Activated CD4-positive, alpha-beta T cell treated with anti-CD3 and anti-CD28 coated beads, Interleukin-2, amount 10 ng/mL, durations not matched to agents 24 days and 14 days (primary cell): ENCODE measurements around the gene ASB3. TPM values are rescaled to one million over a fixed set of nuclear protein-coding genes. Genes with fewer than 3 reads are reported as not detected.

Experiments
- DNase-seq: peaks from one replicate; pipeline ENCODE4 v3.0.0; 2022
- H3K27ac Mint-ChIP-seq: one replicate; pipeline ENCODE4 v1.8.0; 2022; ENCODE audit warnings: mild to moderate bottlenecking, mixed read lengths
- H3K27me3 Mint-ChIP-seq: one replicate; pipeline ENCODE4 v1.8.0; 2022; ENCODE audit warnings: mixed read lengths
- H3K36me3 Mint-ChIP-seq: one replicate; pipeline ENCODE4 v1.8.0; 2022; ENCODE audit warnings: low read depth, mild to moderate bottlenecking, mixed read lengths
- H3K4me1 Mint-ChIP-seq: one replicate; pipeline ENCODE4 v1.8.0; 2021; ENCODE audit warnings: mixed read lengths
- H3K4me3 Mint-ChIP-seq: one replicate; pipeline ENCODE4 v1.8.0; 2022; ENCODE audit warnings: mild to moderate bottlenecking, moderate library complexity, mixed read lengths
- H3K9me3 Mint-ChIP-seq: one replicate; pipeline ENCODE4 v1.8.0; 2021; ENCODE audit warnings: mixed read lengths
- intact Hi-C: fragments of 100-400 bp; cut with micrococcal nuclease; formaldehyde crosslinking; loops from one replicate; pipeline ENCODE4 v1.15.1; 2023
- total RNA-seq: library from RNA; stranded (reverse); gene quantifications from 2 replicates; pipeline ENCODE4 v1.2.3, GENCODE V29; 2022

Gene ASB3
- total RNA-seq, 1 donor from 2014 or later: 24.0 TPM

GRCh38 chr2:53813151-53813550, 26.4 kb upstream of the ASB3 start:
- intact Hi-C loops: no loop called here
- H3K4me3 Mint-ChIP-seq: no peak overlapping the region
- H3K9me3 Mint-ChIP-seq: no peaks in the 10 kb centered on the region
- peaks cover 44% of the 10 kb centered on the region for H3K36me3 Mint-ChIP-seq
- H3K4me1 Mint-ChIP-seq: no peaks in the 10 kb centered on the region
- H3K27ac Mint-ChIP-seq: no peak overlapping the region
- H3K27me3 Mint-ChIP-seq: no peaks in the 10 kb centered on the region
- DNase-seq: no peak

DNA sequence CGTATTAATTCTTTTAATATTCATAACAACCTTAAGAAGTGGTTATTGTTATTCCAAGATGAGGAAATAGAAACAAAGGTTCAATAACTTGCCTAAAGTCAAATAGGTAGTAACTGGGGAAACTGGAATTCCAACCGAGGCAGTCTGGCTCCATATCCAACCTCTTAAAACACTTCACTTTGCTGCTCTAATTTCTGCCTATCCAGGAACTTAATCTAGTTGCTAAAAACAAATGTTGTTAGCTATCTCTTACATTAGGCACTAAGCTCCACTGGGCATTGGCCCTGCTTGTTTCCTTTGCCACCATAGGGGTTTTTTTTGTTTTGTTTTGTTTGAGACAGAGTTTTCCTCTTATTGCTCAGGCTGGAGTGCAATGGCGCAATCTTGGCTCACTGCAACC, 24.8 kb upstream of the ASB3 start:
- Mint-ChIP-seq H3K27ac (no peak overlapping the region), H3K4me3 (no peak overlapping the region), H3K36me3 (peaks cover 39% of the 10 kb centered on the region), H3K9me3 (no peaks in the 10 kb centered on the region), H3K4me1 (no peaks in the 10 kb centered on the region), H3K27me3 (no peaks in the 10 kb centered on the region)
- intact Hi-C loops: no loop called here
- DNase-seq: no peak

DNA sequence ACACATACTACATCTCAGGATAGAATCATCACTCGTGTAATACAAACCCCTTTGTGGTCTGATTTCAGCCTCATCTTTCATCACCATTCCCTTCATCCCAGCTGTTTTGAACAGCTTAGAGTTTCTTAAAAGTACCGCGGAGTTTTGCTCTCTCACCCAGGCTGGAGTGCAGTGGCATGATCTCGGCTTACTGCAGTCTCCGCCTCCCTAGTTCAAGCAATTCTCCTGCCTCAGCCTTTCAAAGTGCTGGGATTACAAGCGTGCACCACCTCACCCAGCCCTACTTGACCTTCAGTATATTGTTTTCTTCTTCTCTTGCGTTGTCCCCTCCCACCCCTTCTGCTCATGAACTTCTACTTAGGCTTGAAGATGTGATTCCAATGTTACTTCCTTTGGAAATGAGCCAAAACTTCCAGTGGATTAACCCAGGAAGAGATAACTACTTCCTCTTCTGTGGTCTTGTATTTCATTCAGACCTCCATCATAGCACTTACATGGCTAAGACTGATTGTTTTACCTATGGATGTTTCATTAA, 15.9 kb upstream of the ASB3 start:
- Mint-ChIP-seq H3K36me3 (peaks cover 35% of the 10 kb centered on the region), H3K9me3 (no peaks in the 10 kb centered on the region), H3K4me1 (no peaks in the 10 kb centered on the region)

GRCh38 chr2:53801547-53801946, 14.8 kb upstream of the ASB3 start:
- H3K4me3 Mint-ChIP-seq: no peak overlapping the region

More for the DNA sequence above, 15.9 kb upstream of the ASB3 start:
- no peak overlapping the region for H3K27ac Mint-ChIP-seq
- H3K27me3 Mint-ChIP-seq: no peaks in the 10 kb centered on the region
- intact Hi-C loops: no loop called here
- DNase-seq: no peak
- H3K4me3 Mint-ChIP-seq: no peak overlapping the region

GRCh38 chr2:53793821-53794220, 7.1 kb upstream of the ASB3 start:
- Mint-ChIP-seq H3K27me3 (no peaks in the 10 kb centered on the region), H3K9me3 (no peaks in the 10 kb centered on the region), H3K4me1 (peaks cover 4% of the 10 kb centered on the region), H3K36me3 (peaks cover 15% of the 10 kb centered on the region), H3K27ac (no peak overlapping the region), H3K4me3 (no peak overlapping the region)
- no peak for DNase-seq
- intact Hi-C loops: no loop called here

More at GRCh38 chr2:53801547-53801946, 14.8 kb upstream of the ASB3 start:
- DNase-seq: no peak
- Mint-ChIP-seq H3K36me3 (peaks cover 34% of the 10 kb centered on the region), H3K9me3 (no peaks in the 10 kb centered on the region), H3K27me3 (no peaks in the 10 kb centered on the region), H3K4me1 (no peaks in the 10 kb centered on the region), H3K27ac (no peak overlapping the region)
- intact Hi-C loops: no loop called here

DNA sequence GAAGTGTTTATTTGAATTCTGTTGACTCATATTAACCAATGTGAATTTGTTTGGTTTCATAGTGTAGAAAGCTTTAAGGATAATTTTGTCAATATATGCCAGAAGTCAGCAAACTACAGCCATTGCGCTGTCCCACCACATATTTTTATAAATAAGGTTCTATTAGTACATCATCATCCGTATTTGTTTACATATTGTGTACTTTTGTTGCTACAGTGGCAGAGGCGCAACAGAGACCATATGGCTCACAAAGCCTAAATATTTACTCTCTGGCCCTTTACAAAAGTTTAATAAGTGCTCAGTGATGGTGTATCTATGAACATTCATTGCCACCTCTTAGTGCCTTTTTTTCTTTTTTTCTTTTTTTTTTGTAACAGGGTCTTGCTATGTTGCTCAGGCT, 6.5 kb upstream of the ASB3 start:
- Mint-ChIP-seq H3K4me1 (peaks cover 8% of the 10 kb centered on the region), H3K4me3 (no peak overlapping the region), H3K9me3 (no peaks in the 10 kb centered on the region), H3K36me3 (peaks cover 15% of the 10 kb centered on the region), H3K27me3 (no peaks in the 10 kb centered on the region), H3K27ac (no peak overlapping the region)
- DNase-seq: no peak
- intact Hi-C loops: no loop called here

DNA sequence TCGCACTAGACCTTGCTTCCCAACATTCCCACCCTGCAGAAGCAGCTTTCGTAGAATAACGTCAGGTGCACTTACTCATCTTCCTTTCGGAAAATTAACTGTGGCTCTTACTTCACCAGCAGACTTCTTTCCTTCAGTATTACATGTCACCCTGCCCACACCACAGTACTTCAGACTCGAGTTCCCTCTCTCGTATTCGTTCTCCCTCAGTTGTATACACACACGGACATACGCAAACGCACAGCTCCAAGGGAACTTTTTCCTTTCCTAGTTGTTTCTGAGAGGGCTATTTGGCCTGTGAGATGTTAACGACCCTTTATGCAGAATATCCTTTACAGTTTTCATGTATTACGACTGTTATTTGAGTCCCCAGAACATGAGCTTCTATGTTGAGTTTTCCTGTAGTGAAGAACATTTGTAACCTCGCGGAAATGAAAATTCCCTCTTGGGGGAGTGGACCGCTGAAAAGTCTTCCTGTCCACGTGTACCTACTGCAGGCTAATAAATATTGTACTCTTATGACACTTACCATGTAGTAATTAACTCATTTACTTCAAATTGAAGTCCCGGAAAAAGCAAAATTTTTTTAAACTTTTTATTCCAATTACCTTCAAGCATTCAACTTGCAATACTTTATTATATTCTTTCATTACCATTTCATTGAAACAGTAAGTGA, 999 bp upstream of the ASB3 start:
- H3K4me1 Mint-ChIP-seq: peaks cover 28% of the 10 kb centered on the region
- peak; percentile 73 for DNase-seq

DNA sequence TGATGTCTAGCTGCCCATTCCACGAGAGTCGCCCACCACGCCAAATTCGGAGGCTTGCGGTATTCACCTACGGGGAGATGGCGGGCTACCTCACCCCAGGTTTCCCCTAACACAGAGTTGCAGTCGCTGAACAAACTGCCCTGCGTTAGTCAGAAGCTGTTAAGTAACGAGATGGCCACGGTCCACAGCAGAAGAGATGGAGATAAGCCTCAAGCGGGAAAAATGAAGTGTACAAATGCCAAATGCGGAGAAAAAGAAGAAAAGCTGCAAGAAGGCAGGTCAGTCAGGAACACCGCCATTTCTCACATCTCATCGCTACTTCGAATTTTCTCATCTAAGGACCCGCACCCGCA, 425 bp downstream of the ASB3 start:
- peaks cover 30% of the 10 kb centered on the region for H3K4me1 Mint-ChIP-seq
- H3K27ac Mint-ChIP-seq: peak overlapping the region; percentile 96
- intact Hi-C loops: loop anchor here (2.0 to 5.0 kb wide), 5 partner anchors 34 to 1906 kb away; partner anchors contain the start of genes ACYP2, PNPT1 and PPP4R3B
- H3K4me3 Mint-ChIP-seq: peak overlapping the region; percentile 97
- H3K36me3 Mint-ChIP-seq: peaks cover 10% of the 10 kb centered on the region
- H3K9me3 Mint-ChIP-seq: no peaks in the 10 kb centered on the region
- DNase-seq: peak; percentile 79
- no peaks in the 10 kb centered on the region for H3K27me3 Mint-ChIP-seq

More for the DNA sequence above, 999 bp upstream of the ASB3 start:
- intact Hi-C loops: loop anchor here (1.0 to 5.0 kb wide), 6 partner anchors 20 to 1905 kb away; partner anchors contain the start of genes ACYP2, CHAC2, PNPT1 and PPP4R3B
- H3K27me3 Mint-ChIP-seq: no peaks in the 10 kb centered on the region
- H3K4me3 Mint-ChIP-seq: peak overlapping the region; percentile 97
- peaks cover 7% of the 10 kb centered on the region for H3K36me3 Mint-ChIP-seq
- no peaks in the 10 kb centered on the region for H3K9me3 Mint-ChIP-seq
- peak overlapping the region; percentile 96 for H3K27ac Mint-ChIP-seq

- peaks cover 26% of the 10 kb centered on the region for H3K4me1 Mint-ChIP-seq
- H3K4me3 Mint-ChIP-seq: peak overlapping the region; percentile 97
- intact Hi-C loops: loop anchor here (5.0 kb wide), 2 partner anchors 33 to 1907 kb away; partner anchors contain the start of gene PNPT1
- no peak for DNase-seq
- no peaks in the 10 kb centered on the region for H3K27me3 Mint-ChIP-seq
- no peak overlapping the region for H3K27ac Mint-ChIP-seq
- no peaks in the 10 kb centered on the region for H3K9me3 Mint-ChIP-seq
- H3K36me3 Mint-ChIP-seq: peaks cover 10% of the 10 kb centered on the region
Measured at GRCh38 chr2:53785366-53785765, 1.4 kb downstream of the ASB3 start.

DNA sequence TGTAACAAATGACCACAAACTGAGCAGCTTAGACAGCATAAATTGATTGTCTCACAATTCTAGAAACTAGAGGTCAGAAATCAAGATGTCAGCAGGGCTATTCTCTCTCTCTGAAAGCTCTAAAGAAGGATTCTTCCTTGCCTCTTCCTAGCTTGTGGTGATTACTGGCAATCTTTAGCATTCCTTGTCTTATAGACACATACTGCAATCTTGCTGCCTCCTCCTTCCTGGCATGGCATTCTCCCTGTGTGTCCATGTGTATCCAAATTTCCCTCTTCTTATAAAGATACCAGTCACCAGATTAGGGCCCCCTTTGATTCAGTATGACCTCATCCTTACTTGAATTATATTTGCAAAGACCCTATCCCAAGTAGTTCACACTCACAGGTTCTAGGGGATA, 2.3 kb downstream of the ASB3 start:
- Mint-ChIP-seq H3K27me3 (no peaks in the 10 kb centered on the region), H3K36me3 (peaks cover 18% of the 10 kb centered on the region), H3K27ac (peak overlapping the region; percentile 6), H3K4me1 (peaks cover 29% of the 10 kb centered on the region), H3K4me3 (peak overlapping the region; percentile 42), H3K9me3 (no peaks in the 10 kb centered on the region)
- DNase-seq: no peak
- intact Hi-C loops: no loop called here

GRCh38 chr2:53782676-53783075, 4.1 kb downstream of the ASB3 start:
- Mint-ChIP-seq H3K36me3 (peaks cover 25% of the 10 kb centered on the region), H3K27ac (no peak overlapping the region), H3K9me3 (peaks cover 3% of the 10 kb centered on the region), H3K4me1 (peaks cover 24% of the 10 kb centered on the region), H3K27me3 (no peaks in the 10 kb centered on the region), H3K4me3 (no peak overlapping the region)
- DNase-seq: no peak
- intact Hi-C loops: no loop called here

- no peak overlapping the region for H3K27ac Mint-ChIP-seq
- DNase-seq: no peak
- no peaks in the 10 kb centered on the region for H3K27me3 Mint-ChIP-seq
- peaks cover 34% of the 10 kb centered on the region for H3K36me3 Mint-ChIP-seq
- H3K4me1 Mint-ChIP-seq: peaks cover 25% of the 10 kb centered on the region
- H3K4me3 Mint-ChIP-seq: no peak overlapping the region
- H3K9me3 Mint-ChIP-seq: peaks cover 3% of the 10 kb centered on the region
- intact Hi-C loops: no loop called here
Measured at GRCh38 chr2:53780056-53780455, 6.7 kb downstream of the ASB3 start.

- Mint-ChIP-seq H3K27me3 (no peaks in the 10 kb centered on the region), H3K36me3 (peaks cover 40% of the 10 kb centered on the region), H3K4me3 (no peak overlapping the region), H3K9me3 (peaks cover 3% of the 10 kb centered on the region), H3K4me1 (peaks cover 22% of the 10 kb centered on the region), H3K27ac (no peak overlapping the region)
- intact Hi-C loops: no loop called here
- DNase-seq: peak; percentile 20
Measured at GRCh38 chr2:53778536-53779162, 8.1 kb downstream of the ASB3 start.

DNA sequence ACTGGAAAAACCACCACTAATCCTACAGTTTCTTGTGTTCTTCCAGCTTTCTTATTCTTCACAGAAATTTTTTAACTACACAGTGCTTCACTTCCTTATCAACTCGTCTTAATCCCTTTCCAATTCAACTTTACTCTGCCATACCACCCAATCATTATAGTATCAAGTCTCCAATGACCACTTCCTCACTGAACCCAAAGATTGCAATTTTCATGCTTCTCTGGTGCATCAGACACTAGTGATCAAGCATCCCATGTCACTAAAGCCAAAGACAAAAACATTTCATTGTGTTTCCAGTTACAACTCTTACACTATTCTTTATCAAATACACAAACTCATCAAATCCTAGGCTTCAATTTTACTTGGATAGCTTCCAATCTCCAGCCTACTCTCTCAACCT, 9.6 kb downstream of the ASB3 start:
- no peak for DNase-seq

More for the DNA sequence above, 9.6 kb downstream of the ASB3 start:
- Mint-ChIP-seq H3K4me1 (peaks cover 20% of the 10 kb centered on the region), H3K9me3 (peaks cover 3% of the 10 kb centered on the region), H3K27ac (peak overlapping the region; percentile 78), H3K27me3 (no peaks in the 10 kb centered on the region), H3K4me3 (no peak overlapping the region), H3K36me3 (peaks cover 44% of the 10 kb centered on the region)
- intact Hi-C loops: no loop called here
